ENCODE data around the gene CAMK2N2. TPM values are rescaled to one million over a fixed set of nuclear protein-coding genes. Genes with fewer than 3 reads are reported as not detected.
"Not testable (repeated sequence)": the region's sequence is repeated elsewhere in the genome, so short reads cannot be mapped to it uniquely, and the experiment has no call there.

Gene CAMK2N2
- total and polyA plus RNA-seq, 5 donors from 2014 or later, result 0.37 TPM; not detected in 4

GRCh38 chr3:184284696-184285095 is 23.3 kb upstream of the CAMK2N2 start:
- no peak for ATAC-seq (ENCODE audit: low read depth in 2 of 2)
- no peak overlapping the region for H3K27ac ChIP-seq (ENCODE audit: insufficient read depth, low read length, poor library complexity, severe bottlenecking)
- H3K27me3 ChIP-seq (ENCODE audit: control insufficient read depth, insufficient read depth, low read length), result peaks cover 7% of the 10 kb centered on the region
- Mint-ChIP-seq H3K27me3 (peaks cover 39% of the 10 kb centered on the region), H3K4me3 (no peak overlapping the region), H3K36me3 (no peaks in the 10 kb centered on the region), H3K4me1 (no peaks in the 10 kb centered on the region), H3K27ac (no peak overlapping the region), H3K9me3 (no peaks in the 10 kb centered on the region)
- DNase-seq, result peak in 1 of 3 donors; percentile 41
- no peak overlapping the region for H3K4me3 ChIP-seq (ENCODE audit: low read depth, low read length)
- H3K4me1 ChIP-seq (ENCODE audit: control insufficient read depth, insufficient read depth, low read length, poor library complexity, severe bottlenecking), result no peaks in the 10 kb centered on the region
- no peaks in the 10 kb centered on the region for H3K9me3 ChIP-seq (ENCODE audit: control insufficient read depth in 2 of 2, low read length in 2 of 2)
- no peaks in the 10 kb centered on the region for H3K36me3 ChIP-seq (ENCODE audit: control insufficient read depth, insufficient read depth, low read length)

- Mint-ChIP-seq H3K27me3 (peaks cover 42% of the 10 kb centered on the region), H3K27ac (no peak overlapping the region), H3K9me3 (no peaks in the 10 kb centered on the region), H3K36me3 (no peaks in the 10 kb centered on the region), H3K4me3 (no peak overlapping the region), H3K4me1 (no peaks in the 10 kb centered on the region)
- H3K4me1 ChIP-seq (ENCODE audit: control insufficient read depth, insufficient read depth, low read length, poor library complexity, severe bottlenecking), result no peaks in the 10 kb centered on the region
- peaks cover 7% of the 10 kb centered on the region for H3K27me3 ChIP-seq (ENCODE audit: control insufficient read depth, insufficient read depth, low read length)
- H3K36me3 ChIP-seq (ENCODE audit: control insufficient read depth, insufficient read depth, low read length), result no peaks in the 10 kb centered on the region
- no peak overlapping the region for H3K27ac ChIP-seq (ENCODE audit: insufficient read depth, low read length, poor library complexity, severe bottlenecking)
- no peak for ATAC-seq (ENCODE audit: low read depth in 2 of 2)
- H3K9me3 ChIP-seq (ENCODE audit: control insufficient read depth in 2 of 2, low read length in 2 of 2), result no peaks in the 10 kb centered on the region
- DNase-seq, result no peak
- no peak overlapping the region for H3K4me3 ChIP-seq (ENCODE audit: low read depth, low read length)
These were observed 22.3 kb upstream of the CAMK2N2 start for GRCh38 chr3:184283681-184284080.

- Histone ChIP-seq H3K27ac (ENCODE audit: insufficient read depth, low read length, poor library complexity, severe bottlenecking) (no peak overlapping the region), H3K36me3 (ENCODE audit: control insufficient read depth, insufficient read depth, low read length) (no peaks in the 10 kb centered on the region), H3K27me3 (ENCODE audit: control insufficient read depth, insufficient read depth, low read length) (peaks cover 7% of the 10 kb centered on the region), H3K4me3 (ENCODE audit: low read depth, low read length) (no peak overlapping the region), H3K9me3 (ENCODE audit: control insufficient read depth in 2 of 2, low read length in 2 of 2) (no peaks in the 10 kb centered on the region), H3K4me1 (ENCODE audit: control insufficient read depth, insufficient read depth, low read length, poor library complexity, severe bottlenecking) (no peaks in the 10 kb centered on the region)
- H3K9me3 Mint-ChIP-seq, result no peaks in the 10 kb centered on the region
- H3K4me1 Mint-ChIP-seq, result no peaks in the 10 kb centered on the region
- no peak for DNase-seq
- H3K4me3 Mint-ChIP-seq, result no peak overlapping the region
- no peak for ATAC-seq (ENCODE audit: low read depth in 2 of 2)
- H3K27me3 Mint-ChIP-seq, result peaks cover 44% of the 10 kb centered on the region
- H3K27ac Mint-ChIP-seq, result no peak overlapping the region
- no peaks in the 10 kb centered on the region for H3K36me3 Mint-ChIP-seq
These were observed 21.6 kb upstream of the CAMK2N2 start for GRCh38 chr3:184282941-184283340.

GRCh38 chr3:184277366-184277765 is 16.0 kb upstream of the CAMK2N2 start:
- no peak for ATAC-seq (ENCODE audit: low read depth in 2 of 2)
- Histone ChIP-seq H3K27ac (ENCODE audit: insufficient read depth, low read length, poor library complexity, severe bottlenecking) (no peak overlapping the region), H3K36me3 (ENCODE audit: control insufficient read depth, insufficient read depth, low read length) (no peaks in the 10 kb centered on the region), H3K27me3 (ENCODE audit: control insufficient read depth, insufficient read depth, low read length) (peaks cover 18% of the 10 kb centered on the region), H3K4me1 (ENCODE audit: control insufficient read depth, insufficient read depth, low read length, poor library complexity, severe bottlenecking) (no peaks in the 10 kb centered on the region), H3K4me3 (ENCODE audit: low read depth, low read length) (no peak overlapping the region), H3K9me3 (ENCODE audit: control insufficient read depth in 2 of 2, low read length in 2 of 2) (no peaks in the 10 kb centered on the region)
- Mint-ChIP-seq H3K27me3 (peaks cover 43% of the 10 kb centered on the region), H3K27ac (no peak overlapping the region), H3K36me3 (peaks cover 3% of the 10 kb centered on the region), H3K4me1 (peaks cover 0 to 7% (median 2%) of the 10 kb centered on the region in 4 donors), H3K4me3 (no peak overlapping the region), H3K9me3 (peaks cover 0 to 2% (median 0%) of the 10 kb centered on the region in 7 donors)
- DNase-seq, result no peak

- Histone ChIP-seq H3K4me1 (ENCODE audit: control insufficient read depth, insufficient read depth, low read length, poor library complexity, severe bottlenecking) (no peaks in the 10 kb centered on the region), H3K27me3 (ENCODE audit: control insufficient read depth, insufficient read depth, low read length) (peaks cover 18% of the 10 kb centered on the region), H3K9me3 (ENCODE audit: control insufficient read depth in 2 of 2, low read length in 2 of 2) (no peaks in the 10 kb centered on the region), H3K4me3 (ENCODE audit: low read depth, low read length) (no peak within 1 kb of the TSS), H3K27ac (ENCODE audit: insufficient read depth, low read length, poor library complexity, severe bottlenecking) (no peak within 1 kb of the TSS), H3K36me3 (ENCODE audit: control insufficient read depth, insufficient read depth, low read length) (no peaks in the 10 kb centered on the region)
- ATAC-seq (ENCODE audit: low read depth in 2 of 2), result no peak
- DNase-seq, result no peak
- H3K27me3 Mint-ChIP-seq, result peaks cover 48% of the 10 kb centered on the region
- H3K4me1 Mint-ChIP-seq, result peaks cover 0 to 7% (median 2%) of the 10 kb centered on the region in 4 donors
- peaks cover 0 to 3% (median 0%) of the 10 kb centered on the region in 7 donors for H3K9me3 Mint-ChIP-seq
- H3K4me3 Mint-ChIP-seq, result peak within 1 kb of the TSS in 1 of 4 donors; percentile 59
- H3K36me3 Mint-ChIP-seq, result peaks cover 3% of the 10 kb centered on the region
- no peak within 1 kb of the TSS for H3K27ac Mint-ChIP-seq
These were observed 14.9 kb upstream of the CAMK2N2 start, which contains the start of gene ECE2 for GRCh38 chr3:184275961-184276910. Gene ECE2, plus strand, starts transcription at chr3:184276022. Its CDS starts 132 bp downstream, at chr3:184276154.

GRCh38 chr3:184275381-184275701 is 14.0 kb upstream of the CAMK2N2 start:
- no peak for DNase-seq
- no peak for ATAC-seq (ENCODE audit: low read depth in 2 of 2)
- H3K4me1 ChIP-seq (ENCODE audit: control insufficient read depth, insufficient read depth, low read length, poor library complexity, severe bottlenecking), result no peaks in the 10 kb centered on the region
- H3K27ac ChIP-seq (ENCODE audit: insufficient read depth, low read length, poor library complexity, severe bottlenecking), result no peak overlapping the region
- H3K27me3 Mint-ChIP-seq, result peaks cover 49% of the 10 kb centered on the region
- peaks cover 0 to 3% (median 0%) of the 10 kb centered on the region in 7 donors for H3K9me3 Mint-ChIP-seq
- peak overlapping the region in 1 of 4 donors; percentile 59 for H3K4me3 Mint-ChIP-seq
- no peak overlapping the region for H3K4me3 ChIP-seq (ENCODE audit: low read depth, low read length)
- H3K36me3 Mint-ChIP-seq, result peaks cover 3% of the 10 kb centered on the region
- peaks cover 18% of the 10 kb centered on the region for H3K27me3 ChIP-seq (ENCODE audit: control insufficient read depth, insufficient read depth, low read length)
- H3K36me3 ChIP-seq (ENCODE audit: control insufficient read depth, insufficient read depth, low read length), result no peaks in the 10 kb centered on the region
- H3K9me3 ChIP-seq (ENCODE audit: control insufficient read depth in 2 of 2, low read length in 2 of 2), result no peaks in the 10 kb centered on the region
- peaks cover 0 to 7% (median 2%) of the 10 kb centered on the region in 4 donors for H3K4me1 Mint-ChIP-seq
- H3K27ac Mint-ChIP-seq, result no peak overlapping the region

- Histone ChIP-seq H3K9me3 (ENCODE audit: control insufficient read depth in 2 of 2, low read length in 2 of 2) (no peaks in the 10 kb centered on the region), H3K27me3 (ENCODE audit: control insufficient read depth, insufficient read depth, low read length) (peaks cover 15% of the 10 kb centered on the region), H3K4me3 (ENCODE audit: low read depth, low read length) (no peak overlapping the region), H3K4me1 (ENCODE audit: control insufficient read depth, insufficient read depth, low read length, poor library complexity, severe bottlenecking) (no peaks in the 10 kb centered on the region), H3K27ac (ENCODE audit: insufficient read depth, low read length, poor library complexity, severe bottlenecking) (no peak overlapping the region), H3K36me3 (ENCODE audit: control insufficient read depth, insufficient read depth, low read length) (no peaks in the 10 kb centered on the region)
- Mint-ChIP-seq H3K4me1 (peaks cover 0 to 7% (median 2%) of the 10 kb centered on the region in 4 donors), H3K27me3 (peaks cover 55% of the 10 kb centered on the region), H3K4me3 (no peak overlapping the region), H3K36me3 (peaks cover 3% of the 10 kb centered on the region), H3K27ac (no peak overlapping the region), H3K9me3 (peaks cover 0 to 5% (median 0%) of the 10 kb centered on the region in 7 donors)
- ATAC-seq (ENCODE audit: low read depth in 2 of 2), result no peak
- no peak for DNase-seq
These were observed 10.9 kb upstream of the CAMK2N2 start for GRCh38 chr3:184272269-184272668.

GRCh38 chr3:184267249-184267648 is 5.9 kb upstream of the CAMK2N2 start:
- not testable (repeated sequence) for H3K4me1 Mint-ChIP-seq; DNase-seq; H3K27me3 ChIP-seq (ENCODE audit: control insufficient read depth, insufficient read depth, low read length); H3K36me3 ChIP-seq (ENCODE audit: control insufficient read depth, insufficient read depth, low read length); H3K27ac ChIP-seq (ENCODE audit: insufficient read depth, low read length, poor library complexity, severe bottlenecking); H3K36me3 Mint-ChIP-seq; ATAC-seq (ENCODE audit: low read depth in 2 of 2); H3K4me3 Mint-ChIP-seq; H3K9me3 ChIP-seq (ENCODE audit: control insufficient read depth in 2 of 2, low read length in 2 of 2); H3K4me3 ChIP-seq (ENCODE audit: low read depth, low read length); H3K4me1 ChIP-seq (ENCODE audit: control insufficient read depth, insufficient read depth, low read length, poor library complexity, severe bottlenecking); H3K27ac Mint-ChIP-seq; H3K9me3 Mint-ChIP-seq
- peaks cover 67% of the 10 kb centered on the region for H3K27me3 Mint-ChIP-seq
